MM.1S (cell line): ENCODE results near the gene SLX9.

Source experiments
- DNase-seq: peaks from one replicate; pipeline ENCODE4 v3.0.0-alpha.2; 2015
- H2AFZ ChIP-seq: fragments of 300-600 bp; sonication (generic); 2 replicates; pipeline ENCODE4 v1.6.0; 2016; ENCODE audit warnings: antibody characterized with exemption, low read length
- H3F3A ChIP-seq: fragments of 300-600 bp; sonication (generic); 2 replicates; pipeline ENCODE4 v1.6.1; 2016; ENCODE audit warnings: mild to moderate bottlenecking, antibody characterized with exemption, low read length, moderate library complexity, mixed read lengths; ENCODE audit not compliant: insufficient read depth
- H3K27ac ChIP-seq: fragments of 300-600 bp; sonication (generic); 2 replicates; pipeline ENCODE4 v1.5.1; 2016; ENCODE audit warnings: mild to moderate bottlenecking, low read length
- H3K27me3 ChIP-seq: fragments of 300-600 bp; sonication (generic); replicated peaks from 2 replicates; pipeline ENCODE4 v1.6.0; 2016; ENCODE audit warnings: low read length; ENCODE audit not compliant: insufficient read depth
- H3K36me3 ChIP-seq: fragments of 300-600 bp; sonication (generic); replicated peaks from 2 replicates; pipeline ENCODE4 v1.6.1; 2016; ENCODE audit warnings: mild to moderate bottlenecking, low read length, mixed read lengths; ENCODE audit not compliant: insufficient read depth
- H3K4me1 ChIP-seq: fragments of 300-600 bp; sonication (generic); 2 replicates; pipeline ENCODE4 v1.6.1; 2016; ENCODE audit warnings: low read length, mixed read lengths
- H3K4me2 ChIP-seq: fragments of 300-600 bp; sonication (generic); 2 replicates; pipeline ENCODE4 v1.6.0; 2016; ENCODE audit warnings: low read depth, low read length
- H3K4me3 ChIP-seq: fragments of 300-600 bp; sonication (generic); 2 replicates; pipeline ENCODE4 v1.5.1; 2016; ENCODE audit warnings: low read length, mixed read lengths
- H3K79me2 ChIP-seq: fragments of 300-600 bp; sonication (generic); 2 replicates; pipeline ENCODE4 v1.6.1; 2016; ENCODE audit warnings: mixed run types, low read length, mixed read lengths
- H3K9ac ChIP-seq: fragments of 300-600 bp; sonication (generic); 2 replicates; pipeline ENCODE4 v1.6.1; 2016; ENCODE audit warnings: low read length, mixed read lengths
- H3K9me2 ChIP-seq: fragments of 300-600 bp; sonication (generic); replicated peaks from 2 replicates; pipeline ENCODE4 v1.6.1; 2016; ENCODE audit warnings: mild to moderate bottlenecking, low read length, mixed read lengths; ENCODE audit not compliant: insufficient read depth
- H3K9me3 ChIP-seq: fragments of 300-600 bp; sonication (generic); replicated peaks from 2 replicates; pipeline ENCODE4 v1.6.1; 2016; ENCODE audit warnings: mild to moderate bottlenecking, low read length, mixed read lengths; ENCODE audit not compliant: insufficient read depth
- H4K20me1 ChIP-seq: fragments of 300-600 bp; sonication (generic); 2 replicates; pipeline ENCODE4 v1.6.1; 2016; ENCODE audit warnings: mild to moderate bottlenecking, low read length, moderate library complexity, mixed read lengths; ENCODE audit not compliant: insufficient read depth
- CTCF ChIP-seq: fragments of 300-600 bp; sonication (generic); IDR thresholded peaks from 2 replicates; pipeline ENCODE4 v1.5.1; 2016; ENCODE audit warnings: antibody characterized with exemption, low read length, mixed read lengths
- EZH2 ChIP-seq: fragments of 300-600 bp; sonication (generic); optimal IDR thresholded peaks from 2 replicates; pipeline ENCODE3; 2017; ENCODE audit warnings: low read depth, mild to moderate bottlenecking, antibody characterized with exemption, low read length, mixed read lengths
- EZH2phosphoT487 ChIP-seq: fragments of 300-600 bp; sonication (generic); IDR thresholded peaks from 2 replicates; pipeline ENCODE4 v1.6.1; 2018; ENCODE audit warnings: antibody characterized with exemption, low read length

SLX9 gene

GRCh38 chr21:44985441-44986401, 45.9 kb downstream of the SLX9 start:
- no peak overlapping the region for H3K4me2 ChIP-seq
- H3K9me2 ChIP-seq: no peaks in the 10 kb centered on the region
- no peak overlapping the region for H3K9ac ChIP-seq
- H3K9me3 ChIP-seq: no peaks in the 10 kb centered on the region
- H3K36me3 ChIP-seq: no peaks in the 10 kb centered on the region
- H2AFZ ChIP-seq: no peak overlapping the region
- no peak overlapping the region for H3K4me3 ChIP-seq
- no peak overlapping the region for H3K27ac ChIP-seq
- no peaks in the 10 kb centered on the region for H4K20me1 ChIP-seq
- no peak for DNase-seq
- H3K79me2 ChIP-seq: no peaks in the 10 kb centered on the region
- H3K27me3 ChIP-seq: peaks cover 65% of the 10 kb centered on the region
- no peaks in the 10 kb centered on the region for H3F3A ChIP-seq
- no peaks in the 10 kb centered on the region for H3K4me1 ChIP-seq
- TF ChIP-seq EZH2 (no peak), EZH2phosphoT487 (no peak), CTCF (no peak)

- H3K4me1 ChIP-seq: no peaks in the 10 kb centered on the region
- DNase-seq: no peak
- no peaks in the 10 kb centered on the region for H4K20me1 ChIP-seq
These were observed 46.9 kb downstream of the SLX9 start for GRCh38 chr21:44986471-44987291.

More at GRCh38 chr21:44986471-44987291, 46.9 kb downstream of the SLX9 start:
- H3K27ac ChIP-seq: no peak overlapping the region
- no peaks in the 10 kb centered on the region for H3K9me2 ChIP-seq
- no peaks in the 10 kb centered on the region for H3F3A ChIP-seq
- TF ChIP-seq EZH2: no peak
- no peak for TF ChIP-seq CTCF
- TF ChIP-seq EZH2phosphoT487: no peak
- H3K9me3 ChIP-seq: no peaks in the 10 kb centered on the region
- no peak overlapping the region for H2AFZ ChIP-seq
- H3K36me3 ChIP-seq: no peaks in the 10 kb centered on the region
- no peak overlapping the region for H3K9ac ChIP-seq
- H3K27me3 ChIP-seq: peaks cover 75% of the 10 kb centered on the region
- no peak overlapping the region for H3K4me2 ChIP-seq
- no peaks in the 10 kb centered on the region for H3K79me2 ChIP-seq
- H3K4me3 ChIP-seq: no peak overlapping the region
